Stimulated activated CD4-positive, alpha-beta T cell treated with anti-CD3 and anti-CD28 coated beads, Interleukin-1b, Interleukin-23, amount 100 ng/mL, for 1 hour (primary cell): ENCODE data around the gene LGALS14.
"Not testable (repeated sequence)": the region's sequence is repeated elsewhere in the genome, so short reads cannot be mapped to it uniquely, and the experiment has no call there.

Experiments
- DNase-seq, 2 donors: peaks; one replicate each; pipeline ENCODE4 v3.0.0-alpha.2; 2020; ENCODE audit warnings: low read depth in 2 of 2

LGALS14 gene

GRCh38 chr19:39695759-39696158 lies 8.5 kb upstream of the LGALS14 start:
- DNase-seq: no peak

DNA sequence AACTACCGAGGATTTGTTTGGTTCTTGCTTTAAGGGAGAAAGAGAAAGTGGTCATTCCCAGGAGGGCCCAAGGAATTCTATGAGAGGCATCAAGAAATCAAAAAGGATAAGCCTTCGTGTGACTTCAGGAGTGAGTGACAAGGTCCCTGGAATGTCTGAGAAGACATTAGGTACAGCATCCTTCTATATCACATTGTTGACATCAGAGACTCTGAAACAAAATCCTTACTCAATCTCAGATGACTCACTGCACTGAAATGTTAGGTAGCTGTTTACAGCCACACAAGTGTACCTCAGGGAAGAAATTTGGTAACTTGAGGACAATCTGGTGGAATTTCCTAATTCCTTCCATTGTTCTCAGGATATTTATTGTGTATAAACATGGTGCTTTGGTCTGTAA lies 7.9 kb upstream of the LGALS14 start:
- no peak for DNase-seq

GRCh38 chr19:39698535-39698934 lies 5.7 kb upstream of the LGALS14 start:
- no peak for DNase-seq

- no peak for DNase-seq
These were observed 3.0 kb upstream of the LGALS14 start for GRCh38 chr19:39701291-39701690.

GRCh38 chr19:39705578-39706188 lies 1.4 kb downstream of the LGALS14 start:
- no peak for DNase-seq

- DNase-seq: no peak
These were observed 4.3 kb downstream of the LGALS14 start for GRCh38 chr19:39708594-39708993.

DNA sequence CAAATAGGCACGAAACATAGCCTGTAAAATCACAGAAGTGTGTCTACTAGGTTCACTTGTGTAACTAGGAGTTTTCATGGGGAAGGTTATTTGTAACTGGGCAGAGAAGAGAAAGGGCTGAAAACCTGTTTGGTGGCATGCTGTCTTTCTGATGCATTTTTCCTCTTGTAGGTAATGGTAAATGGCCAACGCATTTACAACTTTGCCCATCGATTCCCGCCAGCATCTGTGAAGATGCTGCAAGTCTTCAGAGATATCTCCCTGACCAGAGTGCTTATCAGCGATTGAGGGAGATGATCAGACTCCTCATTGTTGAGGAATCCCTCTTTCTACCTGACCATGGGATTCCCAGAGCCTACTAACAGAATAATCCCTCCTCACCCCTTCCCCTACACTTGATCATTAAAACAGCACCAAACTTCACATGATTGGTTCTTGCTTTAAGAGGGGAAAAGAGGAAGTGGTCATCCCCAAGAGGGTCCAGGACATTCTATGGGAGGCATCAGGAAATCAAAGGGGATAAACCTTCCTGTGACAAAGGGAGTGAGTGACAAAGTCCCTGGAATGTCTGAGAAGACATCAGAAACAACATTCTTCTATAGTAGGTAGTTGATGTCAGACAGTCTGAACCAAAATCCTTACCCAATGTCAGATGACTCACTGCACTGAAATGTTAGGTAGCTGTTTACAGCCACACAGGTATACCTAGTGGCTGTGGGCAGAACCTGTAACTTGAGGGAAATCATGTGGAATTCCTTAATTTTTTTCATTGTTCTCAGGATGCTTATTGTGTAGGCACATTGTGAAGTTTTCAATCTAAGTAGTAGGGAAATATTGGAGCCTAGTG lies 5.0 kb downstream of the LGALS14 start:
- DNase-seq: no peak

DNA sequence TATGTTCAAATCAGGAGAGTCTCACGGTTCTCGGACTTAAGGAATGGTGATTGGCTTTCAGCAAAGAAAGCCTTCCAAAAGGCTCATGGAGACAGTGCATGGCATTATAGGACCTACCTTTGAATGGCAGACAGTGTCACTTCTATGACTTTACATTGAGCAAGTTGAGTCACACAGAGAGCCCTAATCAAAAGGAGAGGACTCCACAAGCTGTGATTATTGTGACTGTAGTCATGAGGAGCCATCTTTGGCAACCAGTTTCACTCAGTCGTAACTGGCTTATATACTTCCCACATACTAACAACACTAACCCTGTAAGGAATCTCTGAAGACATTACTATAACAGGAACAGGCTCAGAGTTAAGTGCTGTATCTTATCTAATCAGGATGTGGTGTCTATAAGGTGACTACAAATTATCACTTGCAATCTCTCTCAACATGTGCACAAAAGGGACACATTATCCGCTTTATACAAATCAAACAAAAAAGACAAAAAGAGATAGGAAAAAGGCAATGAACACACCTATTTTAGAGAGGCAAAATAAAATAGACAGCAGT lies 6.1 kb downstream of the LGALS14 start:
- DNase-seq: no peak

GRCh38 chr19:39720144-39720543 lies 15.9 kb downstream of the LGALS14 start:
- not testable (repeated sequence) for DNase-seq

- no peak for DNase-seq
These were observed 21.7 kb downstream of the LGALS14 start for GRCh38 chr19:39725995-39726394.

- no peak for DNase-seq
These were observed 23.0 kb downstream of the LGALS14 start for GRCh38 chr19:39727070-39727800.

DNA sequence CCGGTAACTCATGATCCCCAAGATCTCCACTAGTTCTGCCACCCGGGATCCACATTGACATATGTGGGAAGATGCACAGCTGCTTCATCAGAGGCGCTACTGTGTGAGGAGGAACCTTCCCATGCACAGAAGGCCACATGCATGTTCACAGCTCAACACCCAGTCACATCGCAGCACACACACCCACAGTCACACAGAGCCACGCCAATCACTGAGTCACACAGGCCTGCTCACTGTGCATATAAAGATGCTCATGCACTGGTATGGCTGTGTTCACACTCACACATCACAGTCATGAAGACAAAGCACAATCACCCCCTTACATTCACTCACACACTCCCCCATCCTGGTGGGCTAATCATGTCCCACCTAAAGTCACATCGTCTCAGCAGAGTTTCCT lies 23.8 kb downstream of the LGALS14 start:
- DNase-seq: no peak

DNA sequence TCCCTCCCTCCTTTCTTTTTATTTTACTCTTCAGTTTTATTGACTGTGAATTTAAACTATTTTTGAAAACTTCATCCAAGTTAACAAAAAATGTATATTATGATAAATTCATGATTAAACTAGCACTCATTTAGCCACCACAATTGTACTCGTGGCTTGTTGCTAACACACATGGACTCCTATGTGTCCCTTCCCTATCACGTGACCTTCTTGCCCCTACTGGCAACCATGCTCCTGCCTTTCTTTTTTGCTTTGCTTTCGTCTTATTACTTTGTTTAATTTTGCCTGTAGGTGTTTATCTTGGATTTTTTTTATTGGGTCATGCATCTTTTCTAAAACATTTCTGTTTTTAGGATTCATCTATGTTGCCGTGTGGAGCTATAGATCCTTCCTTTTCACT lies 25.3 kb downstream of the LGALS14 start:
- DNase-seq: no peak

DNA sequence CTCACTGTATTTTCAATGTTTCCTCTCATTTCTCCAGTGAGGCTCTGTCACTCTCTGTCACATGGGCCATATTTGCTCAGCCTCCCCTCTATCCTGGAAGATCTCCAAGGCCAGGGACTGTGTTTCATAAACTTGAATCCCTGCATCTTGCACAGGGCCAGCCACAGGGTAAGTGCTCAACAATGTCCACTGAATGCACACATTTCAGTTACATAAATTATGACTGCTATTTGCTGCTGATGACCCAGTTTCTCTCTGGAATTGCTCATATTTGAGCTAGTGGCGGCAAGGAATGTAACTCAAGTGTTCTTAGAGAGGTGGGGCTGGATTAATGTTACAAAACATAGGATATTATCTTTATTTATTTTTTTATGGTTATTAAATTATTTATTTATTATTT lies 27.4 kb downstream of the LGALS14 start:
- no peak for DNase-seq

DNA sequence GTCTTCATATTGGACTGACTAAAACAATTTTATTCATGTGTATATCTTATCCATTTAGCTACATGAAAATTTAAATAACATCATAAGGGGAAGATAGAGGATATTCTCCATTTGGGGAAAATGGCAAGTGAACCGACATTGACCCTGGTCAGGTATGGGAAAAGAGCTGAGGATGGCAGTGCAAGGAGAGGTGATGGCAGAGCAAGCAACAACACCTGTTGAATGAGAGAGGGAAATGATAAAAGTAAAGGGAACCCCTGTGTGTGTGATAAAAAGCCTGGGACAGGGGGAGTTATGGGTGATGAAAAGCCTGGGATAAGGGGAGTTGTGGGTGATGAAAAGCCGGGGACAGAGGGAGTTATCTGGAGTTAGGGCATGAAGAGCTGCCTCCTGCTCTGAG lies 29.6 kb downstream of the LGALS14 start:
- no peak for DNase-seq

DNA sequence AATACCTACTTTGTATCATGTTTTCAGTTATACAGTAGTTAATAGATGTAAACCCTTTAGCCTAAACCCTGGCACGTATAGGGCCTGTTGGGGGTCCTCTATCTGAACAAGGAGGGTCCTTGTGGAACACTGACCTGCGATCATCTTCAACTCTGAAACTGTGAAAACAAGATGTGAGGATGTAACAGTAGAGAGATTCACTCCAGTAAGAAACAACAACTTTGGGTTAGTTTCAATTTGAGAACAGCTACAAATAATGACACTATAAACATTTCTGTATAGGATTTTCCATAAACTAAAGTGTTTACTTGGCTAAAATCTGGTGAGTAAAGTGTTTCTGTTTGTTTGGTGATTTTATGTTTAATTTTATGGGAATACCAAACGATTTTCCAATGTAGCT lies 31.4 kb downstream of the LGALS14 start:
- no peak for DNase-seq

DNA sequence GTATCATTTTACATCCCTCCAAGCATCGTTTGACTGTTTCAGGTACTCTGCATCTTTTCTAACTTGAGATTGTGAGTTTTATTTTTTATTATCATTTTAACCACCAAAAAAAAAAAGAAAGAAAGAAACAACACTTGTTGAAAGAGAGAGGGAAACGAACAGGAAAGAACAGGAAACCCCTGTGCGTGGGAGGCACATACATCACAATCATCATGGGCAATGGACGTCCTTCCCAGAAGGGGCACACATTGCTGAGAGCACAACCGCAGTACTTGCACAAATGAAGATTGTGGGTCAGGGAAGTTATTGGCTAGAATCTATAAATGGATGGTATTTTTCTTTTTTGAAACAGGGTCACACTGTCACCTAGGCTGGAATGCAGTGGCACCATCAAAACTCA lies 31.8 kb downstream of the LGALS14 start:
- no peak for DNase-seq

- DNase-seq: no peak
These were observed 33.1 kb downstream of the LGALS14 start for GRCh38 chr19:39737351-39737750.

- no peak for DNase-seq
These were observed 33.6 kb downstream of the LGALS14 start, which contains the start of gene CLC for GRCh38 chr19:39737891-39738290. Gene CLC, minus strand, starts transcription at chr19:39738029. Its CDS starts 77 bp downstream, at chr19:39737952.

GRCh38 chr19:39738814-39739213 lies 34.5 kb downstream of the LGALS14 start:
- DNase-seq: no peak

GRCh38 chr19:39740395-39740794 lies 36.1 kb downstream of the LGALS14 start:
- no peak for DNase-seq

- DNase-seq: no peak
These were observed 41.4 kb downstream of the LGALS14 start for GRCh38 chr19:39745643-39746042.
